RWPE2 (cell line): ENCODE results near the gene LTBP3.
A peak's percentile ranks its signal among the peaks of the same experiment; 100 is the strongest.

Source experiments
- ATAC-seq: fragments of 200-7000 bp; cut with Tn5 transposase; 3 replicates; pipeline ENCODE4 v1.9.1; 2021; ENCODE audit warnings: low read depth
- DNase-seq: peaks from one replicate; pipeline ENCODE4 v3.0.0-alpha.2; 2020; ENCODE audit warnings: low spot score
- H3K27ac ChIP-seq: fragments of 450-650 bp; 2 replicates; pipeline ENCODE4 v1.5.1; 2017; ENCODE audit warnings: mild to moderate bottlenecking; ENCODE audit not compliant: poor library complexity, severe bottlenecking
- H3K27me3 ChIP-seq: fragments of 250-450 bp; sonication (Bioruptor Pico); 2 replicates; pipeline ENCODE4 v1.5.1; 2021; ENCODE audit warnings: mild to moderate bottlenecking, moderate library complexity; ENCODE audit not compliant: insufficient read depth, poor library complexity, severe bottlenecking
- H3K36me3 ChIP-seq: fragments of 250-450 bp; sonication (Bioruptor Pico); 2 replicates; pipeline ENCODE4 v1.5.1; 2020; ENCODE audit warnings: low read depth, mild to moderate bottlenecking, moderate library complexity
- H3K4me1 ChIP-seq: fragments of 250-450 bp; sonication (Bioruptor Pico); 2 replicates; pipeline ENCODE4 v1.5.1; 2021; ENCODE audit warnings: mild to moderate bottlenecking, moderate library complexity; ENCODE audit not compliant: insufficient read depth, poor library complexity, severe bottlenecking
- H3K4me3 ChIP-seq: fragments of 250-450 bp; sonication (Bioruptor Pico); 2 replicates; pipeline ENCODE4 v1.5.1; 2021; ENCODE audit warnings: mild to moderate bottlenecking, moderate library complexity; ENCODE audit not compliant: severe bottlenecking
- H3K9me3 ChIP-seq: fragments of 250-450 bp; sonication (Bioruptor Pico); 2 replicates; pipeline ENCODE4 v1.5.1; 2021; ENCODE audit warnings: mild to moderate bottlenecking, moderate library complexity; ENCODE audit not compliant: severe bottlenecking
- CTCF ChIP-seq: fragments of 450-650 bp; IDR thresholded peaks from one replicate; pipeline ENCODE4 v1.5.1; 2017; ENCODE audit warnings: mild to moderate bottlenecking, moderate library complexity; ENCODE audit not compliant: poor library complexity, severe bottlenecking

Gene LTBP3

GRCh38 chr11:65505466-65506289, 52.5 kb downstream of the LTBP3 start:
- peak overlapping the region; percentile 70 for H3K4me3 ChIP-seq
- no peaks in the 10 kb centered on the region for H3K27me3 ChIP-seq
- ATAC-seq (no peak), DNase-seq (no peak)
- no peak for TF ChIP-seq CTCF
- no peaks in the 10 kb centered on the region for H3K4me1 ChIP-seq
- H3K9me3 ChIP-seq = no peaks in the 10 kb centered on the region
- H3K36me3 ChIP-seq = peaks cover 57% of the 10 kb centered on the region
- peak overlapping the region; percentile 99 for H3K27ac ChIP-seq

DNA sequence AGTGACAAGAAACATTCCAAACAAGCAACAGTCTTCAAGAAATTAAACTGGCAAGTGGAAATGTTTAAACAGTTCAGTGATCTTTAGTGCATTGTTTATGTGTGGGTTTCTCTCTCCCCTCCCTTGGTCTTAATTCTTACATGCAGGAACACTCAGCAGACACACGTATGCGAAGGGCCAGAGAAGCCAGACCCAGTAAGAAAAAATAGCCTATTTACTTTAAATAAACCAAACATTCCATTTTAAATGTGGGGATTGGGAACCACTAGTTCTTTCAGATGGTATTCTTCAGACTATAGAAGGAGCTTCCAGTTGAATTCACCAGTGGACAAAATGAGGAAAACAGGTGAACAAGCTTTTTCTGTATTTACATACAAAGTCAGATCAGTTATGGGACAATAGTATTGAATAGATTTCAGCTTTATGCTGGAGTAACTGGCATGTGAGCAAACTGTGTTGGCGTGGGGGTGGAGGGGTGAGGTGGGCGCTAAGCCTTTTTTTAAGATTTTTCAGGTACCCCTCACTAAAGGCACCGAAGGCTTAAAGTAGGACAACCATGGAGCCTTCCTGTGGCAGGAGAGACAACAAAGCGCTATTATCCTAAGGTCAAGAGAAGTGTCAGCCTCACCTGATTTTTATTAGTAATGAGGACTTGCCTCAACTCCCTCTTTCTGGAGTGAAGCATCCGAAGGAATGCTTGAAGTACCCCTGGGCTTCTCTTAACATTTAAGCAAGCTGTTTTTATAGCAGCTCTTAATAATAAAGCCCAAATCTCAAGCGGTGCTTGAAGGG, 53.3 kb downstream of the LTBP3 start:
- H3K27ac ChIP-seq = peak overlapping the region; percentile 99
- ATAC-seq (no peak), DNase-seq (no peak)
- no peaks in the 10 kb centered on the region for H3K4me1 ChIP-seq
- no peaks in the 10 kb centered on the region for H3K27me3 ChIP-seq
- H3K36me3 ChIP-seq = peaks cover 65% of the 10 kb centered on the region
- TF ChIP-seq CTCF = no peak
- no peaks in the 10 kb centered on the region for H3K9me3 ChIP-seq
- H3K4me3 ChIP-seq = peak overlapping the region; percentile 70

DNA sequence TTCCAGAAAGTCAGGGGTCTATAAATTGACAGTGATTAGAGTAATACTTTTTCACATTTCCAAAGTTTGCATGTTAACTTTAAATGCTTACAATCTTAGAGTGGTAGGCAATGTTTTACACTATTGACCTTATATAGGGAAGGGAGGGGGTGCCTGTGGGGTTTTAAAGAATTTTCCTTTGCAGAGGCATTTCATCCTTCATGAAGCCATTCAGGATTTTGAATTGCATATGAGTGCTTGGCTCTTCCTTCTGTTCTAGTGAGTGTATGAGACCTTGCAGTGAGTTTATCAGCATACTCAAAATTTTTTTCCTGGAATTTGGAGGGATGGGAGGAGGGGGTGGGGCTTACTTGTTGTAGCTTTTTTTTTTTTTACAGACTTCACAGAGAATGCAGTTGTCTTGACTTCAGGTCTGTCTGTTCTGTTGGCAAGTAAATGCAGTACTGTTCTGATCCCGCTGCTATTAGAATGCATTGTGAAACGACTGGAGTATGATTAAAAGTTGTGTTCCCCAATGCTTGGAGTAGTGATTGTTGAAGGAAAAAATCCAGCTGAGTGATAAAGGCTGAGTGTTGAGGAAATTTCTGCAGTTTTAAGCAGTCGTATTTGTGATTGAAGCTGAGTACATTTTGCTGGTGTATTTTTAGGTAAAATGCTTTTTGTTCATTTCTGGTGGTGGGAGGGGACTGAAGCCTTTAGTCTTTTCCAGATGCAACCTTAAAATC, 54.0 kb downstream of the LTBP3 start:
- no peak for DNase-seq
- ATAC-seq = no peak
- no peaks in the 10 kb centered on the region for H3K4me1 ChIP-seq
- H3K27me3 ChIP-seq = no peaks in the 10 kb centered on the region
- H3K4me3 ChIP-seq = peak overlapping the region; percentile 70
- peak overlapping the region; percentile 99 for H3K27ac ChIP-seq
- H3K9me3 ChIP-seq = no peaks in the 10 kb centered on the region
- TF ChIP-seq CTCF = no peak
- peaks cover 73% of the 10 kb centered on the region for H3K36me3 ChIP-seq

GRCh38 chr11:65503368-65503948, 54.7 kb downstream of the LTBP3 start:
- peak overlapping the region; percentile 99 for H3K27ac ChIP-seq
- H3K4me3 ChIP-seq = peak overlapping the region; percentile 70
- DNase-seq (no peak), ATAC-seq (no peak)
- no peaks in the 10 kb centered on the region for H3K27me3 ChIP-seq
- peaks cover 3% of the 10 kb centered on the region for H3K4me1 ChIP-seq
- H3K36me3 ChIP-seq = peaks cover 75% of the 10 kb centered on the region
- TF ChIP-seq CTCF = no peak
- H3K9me3 ChIP-seq = no peaks in the 10 kb centered on the region
